HT1080 (cell line): ENCODE data around the gene BMP8B. TPM values are rescaled to one million over a fixed set of nuclear protein-coding genes. Genes with fewer than 3 reads are reported as not detected.
A peak's percentile ranks its signal among the peaks of the same experiment; 100 is the strongest.
"Not testable (repeated sequence)": the region's sequence is repeated elsewhere in the genome, so short reads cannot be mapped to it uniquely, and the experiment has no call there.

Experiments
- DNase-seq: peaks from one replicate; pipeline ENCODE4 v3.0.0-alpha.2; 2015; ENCODE audit warnings: low read depth
- total RNA-seq: library from RNA; depleted of rRNA; stranded (reverse); fragments of >200 nt; shearing (Covaris generic); gene quantifications from 2 replicates; pipeline ENCODE4 v1.2.3, GENCODE V29; 2014

BMP8B gene
- total RNA-seq, 1 experiment from 2014 or later = not detected

DNA sequence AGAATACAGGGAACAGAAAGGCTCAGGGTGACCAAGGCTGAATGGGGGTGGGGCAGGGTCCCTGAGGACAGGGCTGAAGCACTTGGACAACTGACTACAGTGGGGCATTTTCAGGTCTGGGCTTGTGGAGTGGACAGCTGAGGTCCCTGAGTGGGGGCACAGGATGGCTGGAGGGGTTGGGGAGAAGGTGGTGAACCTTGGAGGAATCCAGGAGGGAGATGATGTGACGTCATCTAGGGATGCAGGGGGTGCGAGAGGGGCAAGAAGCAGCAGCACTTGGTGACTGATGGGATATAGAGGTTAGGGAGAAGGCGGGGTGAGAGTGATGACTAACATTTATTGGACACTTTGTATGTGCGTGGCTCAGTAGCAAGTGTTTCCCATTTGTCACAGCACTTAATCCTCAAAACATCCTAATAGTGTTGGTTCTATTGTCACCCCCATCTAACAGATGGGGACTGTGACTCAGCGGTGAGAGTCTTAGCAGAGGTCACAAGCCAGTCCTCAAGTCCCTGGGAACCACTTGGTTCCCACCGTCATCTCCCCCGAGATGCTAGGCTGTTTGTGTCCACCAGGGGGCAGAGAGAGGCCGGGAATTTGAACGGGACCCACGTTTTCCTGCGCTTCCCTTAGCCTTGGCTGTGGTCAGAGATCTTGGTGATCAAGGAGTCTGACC lies 27.9 kb upstream of the BMP8B start:
- peak; percentile 87 for DNase-seq

DNA sequence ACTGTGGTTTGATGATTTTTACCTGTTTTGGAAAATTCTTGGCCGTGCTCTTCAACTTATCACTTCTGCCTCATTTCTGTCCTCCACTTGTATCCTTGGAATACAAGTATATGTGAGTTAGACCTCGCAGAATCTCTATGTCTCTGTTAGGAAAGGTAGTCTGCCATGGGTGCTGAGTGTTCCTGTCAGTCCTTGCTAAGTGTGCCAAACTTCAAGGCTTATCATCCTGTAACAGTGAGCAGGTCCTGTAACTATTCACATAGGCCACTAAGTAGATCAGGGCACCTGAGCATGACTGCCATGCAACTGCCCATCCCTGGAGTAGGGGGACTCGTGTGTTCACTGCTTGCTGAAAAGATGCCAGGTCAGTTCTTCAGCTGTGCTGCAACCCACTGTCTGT lies 24.2 kb upstream of the BMP8B start:
- DNase-seq = no peak

DNA sequence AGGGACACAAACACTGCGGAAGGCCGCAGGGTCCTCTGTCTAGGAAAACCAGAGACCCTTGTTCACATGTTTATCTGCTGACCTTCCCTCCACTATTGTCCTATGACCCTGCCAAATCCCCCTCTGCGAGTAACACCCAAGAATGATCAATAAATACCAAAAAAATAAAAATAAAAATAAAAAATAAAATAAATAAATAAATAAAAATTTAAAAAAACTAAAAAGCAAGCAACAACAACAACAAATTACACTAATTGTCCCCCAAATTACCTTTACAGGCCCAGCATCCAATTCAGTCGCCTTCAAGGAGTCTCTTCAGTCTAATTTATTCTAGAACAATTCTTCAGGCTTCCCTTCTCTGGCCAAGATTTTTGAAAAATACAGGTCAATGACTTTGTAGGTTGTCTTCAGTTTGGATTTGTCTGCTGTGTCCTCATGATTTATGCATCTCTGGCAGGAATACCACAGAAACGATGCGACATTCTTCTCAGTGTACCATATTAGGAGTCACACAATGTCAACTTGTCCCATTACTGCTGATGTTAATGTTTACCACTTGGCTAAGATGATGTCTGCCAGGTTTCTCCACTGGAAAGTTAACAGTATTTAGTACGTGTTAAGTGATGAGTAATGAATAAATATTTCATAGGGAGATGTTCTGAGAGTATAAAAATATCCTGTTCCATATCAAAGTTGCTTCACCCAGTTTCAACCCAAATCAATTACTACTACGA lies 20.3 kb upstream of the BMP8B start:
- no peak for DNase-seq

DNA sequence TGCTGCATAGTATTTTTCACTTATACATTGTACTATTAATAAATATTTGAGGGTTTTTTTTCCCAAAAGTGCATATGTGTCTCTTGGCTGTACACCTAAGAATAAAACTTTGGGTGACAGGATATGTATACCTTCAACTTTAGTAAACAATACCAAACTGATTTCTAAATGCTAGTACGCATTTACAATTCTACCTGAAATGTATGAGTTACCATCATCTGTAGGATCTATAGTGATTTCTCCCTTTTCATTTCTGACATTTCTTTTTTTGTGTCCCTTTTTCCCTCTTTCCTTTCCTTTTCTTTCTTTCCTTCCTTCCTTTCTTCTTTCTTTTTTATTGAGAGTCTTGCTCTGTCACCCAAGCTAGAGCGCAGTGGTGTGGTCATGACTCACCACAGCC lies 16.7 kb upstream of the BMP8B start:
- no peak for DNase-seq

DNA sequence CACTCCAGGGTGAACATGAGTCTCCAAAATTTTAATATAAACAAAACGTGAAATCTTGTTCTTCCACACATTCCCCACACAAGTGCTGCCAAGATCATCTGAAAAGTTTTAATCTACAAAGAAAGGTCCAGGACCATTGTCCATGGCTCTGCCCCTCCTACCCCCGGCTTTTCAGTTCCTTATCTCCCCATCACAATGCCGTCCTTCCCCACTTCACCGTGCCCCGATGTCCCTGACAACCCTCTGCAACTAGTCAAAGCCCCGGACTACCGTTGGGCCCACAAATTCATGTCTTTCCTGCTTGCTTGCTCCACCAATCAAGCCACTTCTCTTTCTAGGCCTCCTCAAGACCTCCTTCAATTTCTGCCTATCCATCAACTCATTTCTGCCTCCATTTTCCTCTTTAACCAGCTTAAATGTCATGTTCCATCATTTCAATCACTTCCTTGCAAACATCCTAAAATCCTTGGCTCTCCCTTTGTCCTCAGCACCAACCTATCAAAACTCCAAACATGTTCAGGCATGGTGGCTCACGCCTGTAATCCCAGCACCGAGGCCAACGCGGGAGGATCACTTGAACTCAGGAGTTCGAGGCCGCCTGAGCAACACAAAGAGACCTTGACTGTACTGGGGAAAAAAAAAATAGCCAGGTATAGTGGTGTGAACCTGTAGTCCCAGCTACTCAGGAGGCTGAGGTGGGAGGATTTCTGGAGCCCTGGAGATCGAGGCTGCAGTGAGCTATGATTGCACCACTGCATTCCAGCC lies 14.0 kb upstream of the BMP8B start:
- DNase-seq = no peak

DNA sequence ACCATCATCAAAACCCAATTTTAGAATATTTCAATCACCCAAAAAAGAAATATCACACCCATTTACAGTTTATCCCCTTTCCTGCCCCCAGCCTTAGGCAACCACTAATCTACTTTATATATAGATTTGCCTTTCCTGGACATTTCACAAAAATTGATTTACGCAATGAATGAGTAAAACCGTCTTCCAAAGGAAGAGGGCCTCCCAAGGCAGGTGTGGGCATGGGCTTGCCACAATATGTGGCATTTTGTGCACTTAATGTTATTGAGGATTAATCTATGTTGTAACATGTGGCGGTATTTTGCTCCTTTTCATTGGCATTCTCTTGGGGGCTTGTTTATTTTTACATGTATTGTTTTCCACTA lies 11.8 kb upstream of the BMP8B start:
- DNase-seq = no peak

DNA sequence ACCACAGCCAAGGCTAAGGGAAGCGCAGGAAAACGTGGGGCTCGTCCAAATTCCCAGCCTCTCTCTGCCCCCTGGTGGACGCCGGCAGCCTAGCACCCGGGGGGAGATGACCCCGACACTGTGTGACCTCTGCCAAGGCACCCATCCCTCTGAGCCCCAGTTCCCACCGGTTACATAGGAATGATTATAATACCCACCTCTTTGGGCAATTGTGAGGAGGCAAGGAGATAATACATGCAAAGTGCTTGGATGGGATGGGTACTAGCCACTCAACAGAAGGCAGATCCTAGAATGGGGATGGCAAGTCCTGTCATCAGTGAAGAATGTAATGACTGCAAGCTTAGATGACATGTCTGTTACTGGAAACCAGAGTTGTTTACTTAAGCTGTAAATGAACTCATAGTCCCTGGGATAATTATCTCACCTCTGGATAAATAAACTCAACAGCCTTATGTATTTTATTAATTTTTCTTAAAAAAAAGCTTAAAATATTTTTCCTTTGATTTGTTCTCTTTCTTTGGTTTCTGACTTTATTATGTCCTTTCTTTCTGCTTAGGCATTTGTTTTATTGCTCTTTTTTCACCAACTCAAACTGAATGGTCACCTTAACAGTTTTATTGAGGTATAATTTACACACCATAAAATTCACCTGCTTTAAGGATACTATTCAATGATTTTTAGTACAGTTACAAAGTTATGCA lies 11.3 kb upstream of the BMP8B start:
- DNase-seq = peak; percentile 84

DNA sequence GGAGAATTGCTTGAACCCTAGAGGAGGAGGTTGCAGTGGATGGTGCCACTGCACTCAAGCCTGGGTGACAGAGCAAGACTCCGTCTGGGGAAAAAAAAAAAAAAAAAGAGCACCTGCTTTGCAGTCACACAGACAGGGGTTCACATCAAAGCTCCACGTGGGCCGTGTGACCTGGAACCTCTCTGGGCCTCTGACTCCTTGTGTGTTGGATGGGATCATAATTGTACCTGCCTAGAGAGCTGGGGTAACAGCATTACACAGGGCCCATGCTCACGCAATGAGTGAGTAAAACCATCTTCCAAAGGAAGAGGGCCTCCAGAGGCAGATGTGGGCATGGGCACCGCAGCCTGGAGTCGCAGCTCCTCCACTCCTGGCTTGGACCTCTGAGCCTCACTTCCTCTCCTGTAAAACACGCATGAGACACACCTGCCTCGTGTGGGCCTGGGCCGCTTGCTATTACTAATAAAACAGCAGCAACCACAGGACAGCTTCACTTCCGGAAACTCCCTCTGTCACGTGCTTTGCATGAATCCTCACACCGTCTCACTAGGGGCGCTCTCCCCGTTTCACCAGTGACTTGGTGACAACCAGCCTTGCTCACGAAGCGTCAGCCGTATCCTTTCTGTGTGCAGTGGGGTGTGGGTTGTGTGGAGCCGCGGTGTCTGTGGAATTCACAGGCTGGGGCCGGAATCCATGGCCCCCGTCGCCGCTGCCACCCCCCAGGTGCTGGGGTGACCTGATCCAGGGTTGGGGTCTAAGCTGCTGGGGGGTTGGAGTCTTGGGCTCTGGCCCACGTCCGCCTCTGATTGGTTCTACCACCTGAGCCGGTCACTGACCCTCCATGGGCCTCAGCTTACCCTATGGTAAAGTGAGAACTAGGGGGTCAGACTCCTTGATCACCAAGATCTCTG lies 10.4 kb upstream of the BMP8B start:
- DNase-seq = peak; percentile 85

DNA sequence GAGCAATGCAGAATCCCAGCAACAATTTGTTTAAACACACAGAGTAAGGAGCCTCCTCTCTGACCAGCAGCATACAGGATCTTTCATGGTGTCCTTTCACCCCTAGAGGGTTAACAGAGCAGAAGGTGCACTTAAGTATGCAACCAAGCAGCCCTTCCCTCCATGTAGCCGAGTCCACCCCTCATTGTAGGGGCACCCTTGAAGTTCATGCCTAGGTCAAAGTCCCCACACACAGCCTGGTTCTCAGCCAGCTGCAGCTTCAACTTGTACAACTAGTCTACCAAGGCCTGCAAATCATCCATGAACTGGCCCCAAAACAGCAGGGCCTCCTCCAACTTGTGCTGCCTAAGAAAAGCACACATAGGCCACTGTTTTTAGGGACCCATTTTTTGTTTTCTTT lies 7.0 kb upstream of the BMP8B start:
- DNase-seq = no peak

DNA sequence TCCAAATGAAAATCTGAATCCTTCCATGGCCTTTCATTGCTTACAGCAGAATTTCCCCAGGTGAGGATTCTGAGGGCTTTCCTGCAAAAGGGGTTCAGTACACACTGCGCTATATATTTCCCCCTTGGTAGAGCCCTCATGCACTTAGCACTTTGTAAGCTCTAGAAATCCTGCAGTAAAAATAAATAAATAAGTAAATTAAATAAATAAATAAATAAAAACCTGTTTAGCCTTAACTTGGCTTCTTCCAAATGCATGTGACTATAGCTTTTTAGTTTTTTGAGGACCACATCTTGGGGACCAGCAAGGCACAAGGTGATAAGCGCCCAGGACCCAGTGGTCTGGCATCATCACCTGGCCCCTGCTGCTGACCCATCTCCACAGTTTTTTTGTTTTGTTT lies 3.2 kb upstream of the BMP8B start:
- DNase-seq = no peak

DNA sequence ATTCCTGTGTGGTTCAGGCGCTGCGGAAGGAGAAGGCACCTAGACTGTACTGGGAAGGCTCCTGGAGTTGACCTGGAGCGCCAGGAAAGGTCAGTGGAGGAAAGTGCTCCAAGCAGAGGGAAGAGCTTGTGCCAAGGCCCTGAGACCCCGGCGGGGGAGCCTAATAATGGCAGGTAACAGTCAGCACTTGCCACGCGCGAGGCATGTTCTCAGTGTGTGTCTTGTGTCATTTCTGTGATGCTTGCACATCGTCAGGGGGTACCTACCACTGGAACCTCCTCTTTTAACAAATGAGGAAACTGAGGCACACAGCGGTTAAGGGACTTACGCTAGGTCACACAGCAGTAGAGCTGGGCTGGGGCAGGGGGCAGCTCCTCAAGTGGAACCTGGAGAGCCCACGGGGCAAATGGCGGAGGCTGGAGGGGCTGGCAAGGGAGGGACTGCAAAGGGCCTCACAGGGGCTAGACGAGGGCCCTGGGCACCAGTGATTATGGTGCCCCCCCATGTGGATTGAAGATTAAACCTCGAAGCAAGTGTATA lies 976 bp upstream of the BMP8B start:
- no peak for DNase-seq

DNA sequence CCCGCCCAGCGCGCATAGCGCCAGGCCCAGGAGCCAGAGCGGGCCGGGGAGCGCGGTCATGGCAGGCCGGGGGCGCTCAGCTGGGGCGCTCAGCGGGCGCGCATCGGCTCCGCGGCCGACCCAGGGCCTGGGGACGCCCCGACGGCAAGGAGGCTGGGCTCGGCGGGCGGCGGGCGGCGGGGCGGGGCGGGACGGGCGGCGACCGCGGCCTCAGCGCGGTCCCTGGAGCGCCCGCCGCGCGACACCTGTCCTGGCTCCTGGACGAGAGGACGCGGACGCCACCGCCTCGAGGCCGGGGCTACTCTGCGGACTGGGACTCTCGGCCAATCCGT lies 273 bp downstream of the BMP8B start:
- DNase-seq = no peak

DNA sequence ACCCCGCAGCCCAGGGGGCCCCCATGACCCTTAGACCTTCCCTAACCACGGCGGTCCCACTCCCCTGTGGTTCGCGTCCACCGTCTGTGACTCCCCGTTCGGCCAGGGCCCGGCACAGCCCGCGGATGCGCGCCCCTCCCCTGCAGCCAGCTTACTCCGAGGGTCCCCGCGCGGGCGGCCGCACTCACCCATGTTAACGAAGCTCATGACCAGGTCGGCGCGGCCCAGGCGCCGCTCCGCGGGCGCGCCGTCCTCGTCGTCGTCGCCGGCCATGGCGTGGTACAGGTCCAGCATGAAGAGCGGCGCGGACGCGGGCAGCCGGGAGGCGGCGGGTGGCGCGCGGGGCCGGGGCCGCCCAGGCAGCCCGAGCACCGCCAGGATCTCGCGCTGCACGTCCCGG lies 701 bp downstream of the BMP8B start:
- not testable (repeated sequence) for DNase-seq

DNA sequence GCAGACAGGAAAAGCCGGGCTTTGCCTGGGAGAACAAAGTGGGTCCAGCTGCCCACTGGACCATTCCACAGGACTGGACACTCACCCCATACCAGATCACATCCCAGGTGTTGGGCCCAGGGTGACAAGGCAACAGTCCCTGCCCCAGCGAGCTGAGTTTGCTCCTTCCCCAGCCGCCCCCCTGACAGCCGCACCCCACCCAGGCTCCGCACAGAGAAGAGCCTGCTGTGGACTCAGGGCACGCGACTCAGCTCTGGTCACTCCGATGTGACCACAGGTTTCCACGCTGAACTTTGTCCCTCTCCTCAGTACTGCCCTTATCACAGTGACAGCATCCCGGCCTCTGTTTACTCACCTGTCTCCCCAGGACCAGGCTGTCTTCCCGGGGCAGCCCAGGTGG lies 1.2 kb downstream of the BMP8B start:
- DNase-seq = no peak

DNA sequence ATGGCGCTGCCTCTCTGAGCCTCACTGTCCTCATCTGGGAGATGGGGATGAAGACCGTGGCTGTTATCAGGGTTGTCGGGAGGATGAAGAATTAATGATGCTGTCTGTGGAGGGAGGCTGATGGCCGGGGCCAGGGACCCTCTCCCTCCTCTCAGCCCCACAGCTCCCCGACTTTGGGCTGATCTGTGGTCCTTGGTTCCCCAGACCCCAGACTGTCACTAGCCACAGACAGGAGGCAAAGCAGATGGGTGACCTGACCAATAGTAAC lies 1.6 kb downstream of the BMP8B start:
- DNase-seq = not testable (repeated sequence)

DNA sequence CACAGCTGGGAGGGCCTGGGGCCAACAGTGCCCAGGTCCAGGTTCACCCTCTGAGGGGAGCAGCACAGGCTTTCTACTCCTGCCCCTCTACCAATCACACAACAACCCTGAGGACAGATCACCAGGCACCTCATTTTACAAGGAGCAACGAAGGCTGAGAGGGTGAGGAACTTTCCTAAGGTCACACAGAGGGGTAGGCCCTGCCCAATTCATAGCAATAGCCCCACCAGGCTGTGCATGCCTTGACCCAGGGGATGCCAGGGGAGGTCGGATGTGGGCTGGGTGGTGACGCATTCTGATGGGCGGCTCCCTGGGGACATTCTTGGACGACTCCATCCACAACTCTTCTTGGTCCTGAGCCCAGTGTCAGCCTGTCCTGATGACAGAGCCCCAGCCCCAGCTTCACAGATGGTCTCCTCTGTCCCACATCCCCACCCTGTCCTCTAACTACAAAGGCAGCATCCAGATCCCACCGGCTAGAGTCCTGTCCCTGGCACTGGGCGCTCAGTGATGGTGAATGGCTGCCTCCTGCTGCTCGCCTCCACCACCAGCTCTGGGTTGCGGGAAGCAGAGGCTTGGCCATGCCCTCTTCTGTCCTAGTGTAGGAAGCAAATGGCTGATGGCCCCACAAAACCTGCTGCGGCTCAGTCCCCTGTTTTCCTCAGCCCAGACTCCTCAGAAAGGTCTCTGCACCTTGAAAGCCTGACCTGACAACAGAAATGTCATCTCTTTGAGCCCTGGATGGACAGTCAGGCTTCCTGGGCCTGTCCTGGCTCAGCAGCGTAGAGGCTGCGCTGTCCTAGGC lies 2.2 kb downstream of the BMP8B start:
- not testable (repeated sequence) for DNase-seq

DNA sequence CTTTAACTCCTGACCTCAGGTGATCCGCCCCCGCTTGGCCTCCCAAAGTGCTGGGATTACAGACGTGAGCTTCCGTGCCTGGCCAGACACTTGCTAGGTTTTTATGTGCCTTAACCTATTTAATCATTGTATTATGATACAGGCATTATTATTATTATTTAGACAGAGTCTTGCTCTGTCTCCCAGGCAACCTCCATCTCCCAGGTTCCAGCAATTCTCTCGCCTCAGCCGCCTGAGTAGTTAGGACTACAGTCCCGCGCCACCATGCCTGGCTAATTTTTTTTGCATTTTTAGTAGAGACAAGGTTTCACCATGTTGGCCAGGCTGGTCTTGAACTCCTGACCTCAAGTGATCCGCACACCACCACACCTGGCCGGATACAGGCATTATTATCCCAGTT lies 6.0 kb downstream of the BMP8B start:
- not testable (repeated sequence) for DNase-seq

DNA sequence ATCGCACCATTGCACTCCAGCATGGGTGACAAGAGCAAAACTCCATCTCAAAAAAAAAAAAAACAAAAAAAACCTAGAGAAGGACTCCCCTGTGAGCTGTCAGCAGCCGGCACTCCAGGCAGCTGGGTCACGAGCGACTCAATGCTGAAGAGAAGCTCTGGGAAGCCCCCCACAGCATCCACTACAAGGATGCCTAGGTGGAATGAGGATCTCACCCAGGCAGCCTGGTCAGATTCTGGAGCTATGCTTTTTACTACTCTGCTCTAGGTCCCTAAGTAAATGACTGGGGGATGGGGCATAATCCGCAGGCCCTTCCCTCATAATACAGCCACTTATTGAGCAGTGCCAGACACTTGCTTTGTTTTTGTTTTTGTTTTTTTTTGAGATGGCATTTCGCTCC lies 6.6 kb downstream of the BMP8B start:
- DNase-seq = no peak

DNA sequence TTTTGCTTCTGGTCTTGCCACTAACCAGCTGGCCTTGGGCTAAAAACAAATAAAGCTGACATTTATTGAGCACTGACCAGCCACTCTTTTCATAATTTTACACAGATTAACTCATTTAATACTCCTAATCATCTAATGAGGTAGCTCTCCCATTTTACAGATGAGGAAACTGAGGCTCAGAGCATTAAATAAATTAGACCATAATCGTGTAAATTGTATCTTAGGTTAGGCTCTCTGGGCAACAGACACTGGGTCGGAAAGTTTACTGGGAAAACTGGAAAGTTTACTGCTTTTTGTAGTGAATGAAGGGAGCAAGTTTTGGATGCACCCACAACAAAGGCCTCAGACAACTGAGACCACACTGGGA lies 7.3 kb downstream of the BMP8B start:
- DNase-seq = no peak

DNA sequence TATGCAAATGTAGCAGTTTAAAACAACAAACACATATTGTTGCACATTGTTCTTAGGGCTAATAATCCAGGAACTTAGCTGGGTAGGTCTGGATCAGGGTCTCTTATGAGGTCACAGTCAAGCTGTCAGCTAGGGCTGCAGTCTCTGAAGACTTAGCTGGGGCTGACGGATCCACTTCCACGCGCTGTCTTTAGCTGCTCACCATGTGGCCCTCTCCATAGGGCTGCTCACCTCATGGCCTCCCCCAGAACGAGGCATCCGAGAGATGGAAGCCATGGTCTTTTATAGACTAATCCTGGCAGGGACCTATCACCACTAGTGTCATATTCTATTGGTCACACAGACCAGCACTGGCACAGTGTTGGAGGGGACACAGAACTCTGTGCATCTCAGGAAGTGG lies 8.8 kb downstream of the BMP8B start:
- no peak for DNase-seq
